ENCODE data around the gene NPAS3. TPM values are rescaled to one million over a fixed set of nuclear protein-coding genes. Genes with fewer than 3 reads are reported as not detected.

NPAS3 gene
- total RNA-seq, 4 donors from 2014 or later, result 0.19 to 2.1 (median 1.7) TPM; not detected in 1

DNA sequence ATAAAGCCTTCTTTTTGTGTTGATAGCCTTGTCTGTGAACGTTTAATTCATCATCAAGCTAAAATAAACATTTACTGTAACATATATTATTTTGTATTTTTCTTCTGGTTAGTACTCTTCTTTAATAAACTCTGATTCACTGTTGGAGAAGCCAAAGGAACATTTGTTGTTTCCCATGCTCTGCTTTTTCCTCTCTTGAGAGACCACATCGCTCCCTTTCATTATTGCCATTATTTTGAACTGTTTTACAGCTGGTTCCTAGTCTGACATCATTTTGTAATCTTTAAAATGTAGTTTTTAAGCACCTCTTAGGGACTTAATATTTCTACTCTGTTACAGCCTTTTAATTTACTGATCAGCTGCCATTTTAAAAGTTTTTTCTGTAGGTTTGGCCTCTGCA lies 301.8 kb downstream of the NPAS3 start:
- Histone ChIP-seq H3K4me3 (no peak overlapping the region), H3K36me3 (no peaks in the 10 kb centered on the region), H3K4me1 (no peaks in the 10 kb centered on the region), H3K27me3 (no peaks in the 10 kb centered on the region), H3K9me3 (no peaks in the 10 kb centered on the region), H3K27ac (no peak overlapping the region)
- TF ChIP-seq, protein P1, sequence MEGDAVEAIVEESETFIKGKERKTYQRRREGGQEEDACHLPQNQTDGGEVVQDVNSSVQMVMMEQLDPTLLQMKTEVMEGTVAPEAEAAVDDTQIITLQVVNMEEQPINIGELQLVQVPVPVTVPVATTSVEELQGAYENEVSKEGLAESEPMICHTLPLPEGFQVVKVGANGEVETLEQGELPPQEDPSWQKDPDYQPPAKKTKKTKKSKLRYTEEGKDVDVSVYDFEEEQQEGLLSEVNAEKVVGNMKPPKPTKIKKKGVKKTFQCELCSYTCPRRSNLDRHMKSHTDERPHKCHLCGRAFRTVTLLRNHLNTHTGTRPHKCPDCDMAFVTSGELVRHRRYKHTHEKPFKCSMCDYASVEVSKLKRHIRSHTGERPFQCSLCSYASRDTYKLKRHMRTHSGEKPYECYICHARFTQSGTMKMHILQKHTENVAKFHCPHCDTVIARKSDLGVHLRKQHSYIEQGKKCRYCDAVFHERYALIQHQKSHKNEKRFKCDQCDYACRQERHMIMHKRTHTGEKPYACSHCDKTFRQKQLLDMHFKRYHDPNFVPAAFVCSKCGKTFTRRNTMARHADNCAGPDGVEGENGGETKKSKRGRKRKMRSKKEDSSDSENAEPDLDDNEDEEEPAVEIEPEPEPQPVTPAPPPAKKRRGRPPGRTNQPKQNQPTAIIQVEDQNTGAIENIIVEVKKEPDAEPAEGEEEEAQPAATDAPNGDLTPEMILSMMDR (IDR thresholded peaks at IDR 0.05), result no peak
- TF ChIP-seq POLR2A (IDR thresholded peaks at IDR 0.05), result no peak
- DNase-seq, result no peak

DNA sequence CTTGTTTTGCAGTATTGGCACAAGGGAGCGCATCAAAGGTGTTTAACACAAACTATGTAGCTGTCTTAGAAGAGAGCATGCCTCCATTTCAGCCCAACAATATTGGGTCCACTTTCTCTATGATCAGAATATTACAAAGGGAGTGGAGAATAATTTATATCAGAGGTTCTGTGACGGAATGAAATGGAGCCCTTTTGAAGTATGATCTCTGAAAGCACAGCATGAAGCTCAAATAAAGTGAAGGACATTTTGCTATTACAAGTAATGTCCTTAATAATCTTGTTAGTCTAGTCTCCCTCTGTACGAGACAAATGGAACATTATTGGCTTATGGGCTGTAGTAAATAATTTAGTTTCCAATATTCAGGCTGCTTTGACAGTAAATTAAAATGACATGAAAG lies 302.7 kb downstream of the NPAS3 start:
- no peaks in the 10 kb centered on the region for H3K27me3 ChIP-seq
- H3K9me3 ChIP-seq, result no peaks in the 10 kb centered on the region
- H3K36me3 ChIP-seq, result no peaks in the 10 kb centered on the region
- no peaks in the 10 kb centered on the region for H3K4me1 ChIP-seq
- DNase-seq, result no peak
- TF ChIP-seq POLR2A (IDR thresholded peaks at IDR 0.05), result no peak
- TF ChIP-seq, protein P1 (IDR thresholded peaks at IDR 0.05), result no peak
- no peak overlapping the region for H3K27ac ChIP-seq
- no peak overlapping the region for H3K4me3 ChIP-seq

DNA sequence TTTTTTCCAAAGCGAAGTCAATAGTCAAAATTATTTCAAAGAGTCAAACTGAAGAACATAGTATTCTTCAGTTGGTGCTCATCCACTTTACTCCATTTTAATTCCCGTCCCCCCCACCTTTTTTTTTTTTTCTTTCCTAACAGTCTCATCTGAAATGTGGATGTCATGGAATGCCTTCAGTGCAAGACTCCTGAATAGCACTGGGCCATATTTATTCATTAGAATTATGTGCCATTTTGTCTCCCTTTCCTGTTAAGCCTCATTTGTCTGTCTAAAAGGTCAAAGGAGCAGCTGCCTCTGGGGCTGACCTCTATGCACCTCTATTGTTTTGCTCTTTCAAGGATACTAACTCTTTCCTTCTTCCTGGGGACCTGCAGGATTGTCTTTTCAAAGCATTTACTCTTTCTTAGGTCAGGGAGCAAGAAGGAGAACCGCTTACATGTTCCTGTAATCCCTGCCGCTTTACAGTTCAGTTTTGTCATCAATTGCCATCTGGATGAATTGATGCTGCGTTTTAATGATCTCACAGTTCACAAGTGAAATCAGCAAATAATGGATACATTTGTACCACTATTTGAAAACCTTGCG lies 310.6 kb downstream of the NPAS3 start:
- no peaks in the 10 kb centered on the region for H3K27me3 ChIP-seq
- no peaks in the 10 kb centered on the region for H3K9me3 ChIP-seq
- H3K4me1 ChIP-seq, result no peaks in the 10 kb centered on the region
- no peak overlapping the region for H3K27ac ChIP-seq
- H3K36me3 ChIP-seq, result no peaks in the 10 kb centered on the region
- TF ChIP-seq POLR2A (IDR thresholded peaks at IDR 0.05), result no peak
- TF ChIP-seq, protein P1 (IDR thresholded peaks at IDR 0.05), result no peak
- H3K4me3 ChIP-seq, result no peak overlapping the region
- no peak for DNase-seq

- no peak overlapping the region for H3K4me3 ChIP-seq
- no peak for DNase-seq
- H3K27ac ChIP-seq, result no peak overlapping the region
- H3K4me1 ChIP-seq, result no peaks in the 10 kb centered on the region
- TF ChIP-seq, protein P1 (IDR thresholded peaks at IDR 0.05), result no peak
- no peak for TF ChIP-seq POLR2A (IDR thresholded peaks at IDR 0.05)
- H3K36me3 ChIP-seq, result no peaks in the 10 kb centered on the region
- H3K27me3 ChIP-seq, result no peaks in the 10 kb centered on the region
- no peaks in the 10 kb centered on the region for H3K9me3 ChIP-seq
These were observed 312.3 kb downstream of the NPAS3 start for GRCh38 chr14:33250963-33251362.

DNA sequence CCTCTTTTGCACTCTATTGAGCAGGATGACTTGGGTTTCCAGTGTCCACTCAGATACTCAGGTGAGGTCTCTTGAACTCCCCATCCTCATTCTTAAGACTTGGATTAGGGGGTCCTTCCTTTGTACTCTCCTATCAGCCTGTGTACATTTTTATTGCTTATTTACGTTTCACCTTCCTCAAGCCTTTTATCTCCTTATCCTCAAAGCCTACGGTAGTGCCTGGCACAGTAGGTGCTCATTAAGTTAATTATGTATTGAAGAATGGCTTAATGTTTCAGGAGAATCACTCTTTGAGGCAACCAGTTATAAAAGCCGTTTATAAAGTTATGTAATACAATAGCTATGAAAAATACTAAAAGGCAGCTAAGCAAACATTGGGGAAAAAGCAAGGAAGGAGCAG lies 315.7 kb downstream of the NPAS3 start:
- no peaks in the 10 kb centered on the region for H3K4me1 ChIP-seq
- no peaks in the 10 kb centered on the region for H3K36me3 ChIP-seq
- DNase-seq, result no peak
- H3K27me3 ChIP-seq, result no peaks in the 10 kb centered on the region
- H3K4me3 ChIP-seq, result no peak overlapping the region
- H3K9me3 ChIP-seq, result no peaks in the 10 kb centered on the region
- H3K27ac ChIP-seq, result no peak overlapping the region
- TF ChIP-seq, protein P1 (IDR thresholded peaks at IDR 0.05), result no peak
- no peak for TF ChIP-seq POLR2A (IDR thresholded peaks at IDR 0.05)
